Astrocyte of the cerebellum (primary cell): Measurements from ENCODE around the gene DOCK4.
A peak's percentile ranks its signal among the peaks of the same experiment; 100 is the strongest.

ENCODE experiments used
- DNase-seq: peaks from one replicate; pipeline ENCODE4 v3.0.0-alpha.2; 2011; ENCODE audit warnings: low read depth
- H3K4me3 ChIP-seq: 2 replicates; pipeline ENCODE4 v1.5.1; 2011; ENCODE audit warnings: mild to moderate bottlenecking, low read depth, low read length, moderate library complexity
- CTCF ChIP-seq: IDR thresholded peaks from 2 replicates; pipeline ENCODE4 v1.5.1; 2012; ENCODE audit warnings: low read length, low read depth, moderate library complexity, mild to moderate bottlenecking; ENCODE audit errors: missing control alignments
- in situ Hi-C: cut with HindIII; loops from 2 replicates; pipeline ENCODE4 v1.10.0; 2017; ENCODE audit warnings: low sequenced_read_pairs

DOCK4 gene

DNA sequence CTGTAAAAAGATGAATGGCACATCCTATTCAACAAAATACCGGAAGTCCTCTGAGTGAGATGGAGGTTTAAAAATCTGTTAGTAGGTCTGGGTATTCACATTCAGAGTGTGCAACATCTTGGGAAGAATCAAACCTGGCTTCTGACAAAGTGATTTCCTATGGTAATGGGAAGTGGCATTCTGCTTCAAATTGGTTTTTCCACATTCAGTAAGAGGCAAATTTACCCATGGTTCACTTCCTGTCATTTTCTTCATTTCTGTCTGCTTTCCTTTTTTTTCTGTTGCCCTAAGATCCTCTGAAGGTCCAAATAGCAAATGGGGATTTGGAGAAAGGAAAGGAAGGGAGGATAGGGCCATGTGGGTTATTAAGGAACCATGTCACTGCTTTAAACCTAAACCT lies 218.3 kb downstream of the DOCK4 start:
- H3K4me3 ChIP-seq: no peak overlapping the region
- DNase-seq: no peak
- in situ Hi-C loops: no loop called here
- no peak for TF ChIP-seq CTCF

GRCh38 chr7:111987115-111987826 lies 218.9 kb downstream of the DOCK4 start:
- no peak for TF ChIP-seq CTCF
- peak; percentile 24 for DNase-seq
- in situ Hi-C loops: no loop called here
- no peak overlapping the region for H3K4me3 ChIP-seq

GRCh38 chr7:111986601-111987000 lies 219.6 kb downstream of the DOCK4 start:
- DNase-seq: no peak
- no peak overlapping the region for H3K4me3 ChIP-seq
- in situ Hi-C loops: no loop called here
- no peak for TF ChIP-seq CTCF

DNA sequence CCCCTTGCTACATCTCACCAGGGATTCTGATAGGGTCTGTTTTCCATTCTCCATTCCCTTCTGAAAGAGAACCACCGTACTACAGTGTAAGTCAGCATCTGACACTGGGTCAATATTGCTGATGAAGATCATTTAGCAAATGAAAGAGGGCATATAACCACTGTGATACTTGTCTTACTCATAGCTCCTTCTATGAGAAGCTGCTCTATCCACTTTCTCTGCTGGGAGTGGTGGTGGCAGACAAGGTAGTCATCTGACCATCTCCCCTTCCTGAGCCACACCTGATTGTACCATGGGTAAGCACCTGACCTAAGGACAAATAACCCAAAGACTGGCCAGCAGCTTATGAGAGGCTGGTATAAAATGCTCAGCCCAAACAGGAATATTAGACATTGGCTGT lies 220.4 kb downstream of the DOCK4 start:
- no peak for DNase-seq
- H3K4me3 ChIP-seq: no peak overlapping the region
- TF ChIP-seq CTCF: no peak
- in situ Hi-C loops: no loop called here

GRCh38 chr7:111982804-111983203 lies 223.4 kb downstream of the DOCK4 start:
- TF ChIP-seq CTCF: no peak
- DNase-seq: no peak

GRCh38 chr7:111982133-111982532 lies 224.1 kb downstream of the DOCK4 start:
- in situ Hi-C loops: no loop called here
- DNase-seq: no peak
- TF ChIP-seq CTCF: no peak
- H3K4me3 ChIP-seq: no peak overlapping the region

More at GRCh38 chr7:111982804-111983203, 223.4 kb downstream of the DOCK4 start:
- in situ Hi-C loops: no loop called here
- no peak overlapping the region for H3K4me3 ChIP-seq
